OCI-LY7 (cell line): ENCODE data around the gene AFF2. TPM values are rescaled to one million over a fixed set of nuclear protein-coding genes. Genes with fewer than 3 reads are reported as not detected.

Experiments
- BruUV-seq: library from RNA; stranded (reverse); fragments of 400-500 nt; replicated peaks from 2 replicates; lab custom pipeline; 2021; lab: Mats Ljungman, UMichigan
- CTCF ChIA-PET: fragments of 300-600 bp; sonication (Branson Sonifier 250); formaldehyde crosslinking; loops from one replicate; lab custom pipeline; 2022; ENCODE audit warnings: antibody characterized with exemption; ENCODE audit not compliant: unreplicated experiment; lab: Charles Lee
- POLR2A ChIA-PET: fragments of 300-600 bp; sonication (Branson Sonifier 250); formaldehyde crosslinking; loops from one replicate; lab custom pipeline; 2022; ENCODE audit warnings: antibody characterized with exemption; lab: Charles Lee
- DNase-seq: peaks from one replicate; pipeline ENCODE4 v3.0.0-alpha.2; 2015; ENCODE audit warnings: low spot score
- H2AFZ ChIP-seq: fragments of 200-600 bp; sonication (generic), shearing (Covaris generic); 2 replicates; pipeline ENCODE4 v1.6.1; 2014; ENCODE audit warnings: mild to moderate bottlenecking, antibody characterized with exemption, low read length, moderate library complexity
- H3K27ac ChIP-seq: fragments of 200-600 bp; sonication (generic); 2 replicates; pipeline ENCODE4 v1.5.1; 2014; ENCODE audit warnings: mixed run types, low read depth, mild to moderate bottlenecking, moderate library complexity, low read length, inconsistent platforms; ENCODE audit not compliant: poor library complexity, severe bottlenecking
- H3K36me3 ChIP-seq: fragments of 200-600 bp; sonication (generic); 2 replicates; pipeline ENCODE4 v1.6.1; 2014; ENCODE audit warnings: mild to moderate bottlenecking, antibody characterized with exemption, low read length, moderate library complexity, mixed read lengths; ENCODE audit not compliant: insufficient read depth
- H3K4me1 ChIP-seq: fragments of 200-600 bp; sonication (generic); 2 replicates; pipeline ENCODE4 v1.5.1; 2014; ENCODE audit warnings: mild to moderate bottlenecking, low read length; ENCODE audit not compliant: insufficient read depth, poor library complexity, severe bottlenecking
- H3K4me2 ChIP-seq: fragments of 200-600 bp; sonication (generic); 2 replicates; pipeline ENCODE4 v1.6.1; 2014; ENCODE audit warnings: mild to moderate bottlenecking, low read length
- H3K4me3 ChIP-seq: fragments of 200-600 bp; sonication (generic); 2 replicates; pipeline ENCODE4 v1.5.1; 2014; ENCODE audit warnings: mild to moderate bottlenecking, low read depth, low read length; ENCODE audit not compliant: poor library complexity, severe bottlenecking
- H3K79me2 ChIP-seq: fragments of 200-600 bp; sonication (generic); 2 replicates; pipeline ENCODE4 v1.6.1; 2016; ENCODE audit warnings: low read depth, mild to moderate bottlenecking, low read length, moderate library complexity, mixed read lengths; ENCODE audit not compliant: insufficient read depth
- H3K9me2 ChIP-seq: fragments of 200-600 bp; sonication (generic); 2 replicates; pipeline ENCODE4 v1.6.1; 2016; ENCODE audit warnings: mild to moderate bottlenecking, low read length, mixed read lengths; ENCODE audit not compliant: insufficient read depth
- H3K9me3 ChIP-seq: fragments of 200-600 bp; sonication (generic); 2 replicates; pipeline ENCODE4 v1.6.1; 2014; ENCODE audit warnings: mild to moderate bottlenecking, mixed run types, low read length, mixed read lengths
- H4K20me1 ChIP-seq: fragments of 200-600 bp; sonication (generic); 2 replicates; pipeline ENCODE4 v1.6.1; 2014; ENCODE audit warnings: mild to moderate bottlenecking, antibody characterized with exemption, low read length, moderate library complexity, mixed read lengths; ENCODE audit not compliant: insufficient read depth
- CTCF ChIP-seq: fragments of 200-600 bp; sonication (generic); conservative IDR thresholded peaks from 2 replicates; pipeline ENCODE4 v1.5.1; 2014; ENCODE audit warnings: mild to moderate bottlenecking, antibody characterized with exemption, low read length, moderate library complexity, mixed read lengths
- EZH2phosphoT487 ChIP-seq: fragments of 200-600 bp; sonication (generic); IDR thresholded peaks from 2 replicates; pipeline ENCODE4 v1.6.1; 2018; ENCODE audit warnings: low read depth, borderline replicate concordance, mild to moderate bottlenecking, mixed run types, antibody characterized with exemption, low read length, moderate library complexity, mixed read lengths
- intact Hi-C: fragments of 100-400 bp; cut with micrococcal nuclease; formaldehyde crosslinking; loops from one replicate; pipeline ENCODE4 v1.10.0; 2022; ENCODE audit not compliant: unreplicated experiment
- total RNA-seq, 2 experiments: library from RNA; depleted of rRNA in 1 of 2; stranded (reverse); fragments of >200 nt in 1 of 2; shearing (Covaris generic) in 1 of 2; gene quantifications; 2 replicates each; pipeline ENCODE4 v1.2.3, GENCODE V29; 2014 to 2022

The AFF2 gene
- total RNA-seq, 2 experiments from 2014 or later, result 102 to 106 TPM

- no TSS peak for BruUV-seq
- peaks cover 5% of the 10 kb centered on the region for H3K4me1 ChIP-seq
- H2AFZ ChIP-seq, result no peak overlapping the region
- DNase-seq, result no peak
- no peak overlapping the region for H3K4me3 ChIP-seq
- intact Hi-C loops, result no loop called here
- no peaks in the 10 kb centered on the region; the same call in 1 of the 2 replicates for H3K36me3 ChIP-seq
- no peaks in the 10 kb centered on the region for H3K9me2 ChIP-seq
- TF ChIP-seq EZH2phosphoT487 (no peak), CTCF (no peak)
- H4K20me1 ChIP-seq, result no peaks in the 10 kb centered on the region
- H3K27ac ChIP-seq, result no peak overlapping the region
- H3K9me3 ChIP-seq, result no peaks in the 10 kb centered on the region
- H3K79me2 ChIP-seq, result no peaks in the 10 kb centered on the region
- ChIA-PET CTCF (no interaction called here), POLR2A (no interaction called here)
- H3K4me2 ChIP-seq, result no peak overlapping the region
Observed at GRCh38 chrX:148813967-148814366, 313.6 kb downstream of the AFF2 start.

- Histone ChIP-seq H3K9me3 (no peaks in the 10 kb centered on the region), H3K36me3 (no peaks in the 10 kb centered on the region; the same call in 1 of the 2 replicates), H3K79me2 (no peaks in the 10 kb centered on the region), H2AFZ (no peak overlapping the region), H4K20me1 (no peaks in the 10 kb centered on the region), H3K27ac (no peak overlapping the region), H3K9me2 (no peaks in the 10 kb centered on the region), H3K4me3 (no peak overlapping the region), H3K4me2 (no peak overlapping the region), H3K4me1 (peaks cover 5% of the 10 kb centered on the region)
- ChIA-PET POLR2A (interaction anchor here (0.6 to 1.2 kb wide), 3 partner anchors 17 to 399 kb away, joined by 3 read pairs; no protein-coding TSS in a partner anchor), CTCF (no interaction called here)
- BruUV-seq, result no TSS peak
- intact Hi-C loops, result no loop called here
- TF ChIP-seq CTCF, result no peak
- no peak for TF ChIP-seq EZH2phosphoT487
- DNase-seq, result no peak
Observed at GRCh38 chrX:148815218-148815961, 315.0 kb downstream of the AFF2 start.

- no peak overlapping the region for H2AFZ ChIP-seq
- no peaks in the 10 kb centered on the region for H3K9me2 ChIP-seq
- H3K4me2 ChIP-seq, result no peak overlapping the region
- peaks cover 6% of the 10 kb centered on the region; the same call in 1 of the 2 replicates for H3K36me3 ChIP-seq
- H3K9me3 ChIP-seq, result no peaks in the 10 kb centered on the region
- CTCF ChIA-PET, result no interaction called here
- no peak for TF ChIP-seq CTCF
- no peak for TF ChIP-seq EZH2phosphoT487
- H3K79me2 ChIP-seq, result no peaks in the 10 kb centered on the region
- POLR2A ChIA-PET, result interaction anchor here (0.6 kb wide), 1 partner anchor 157 kb away, joined by 3 read pairs; no protein-coding TSS in a partner anchor
- intact Hi-C loops, result no loop called here
- BruUV-seq, result no TSS peak
- DNase-seq, result no peak
- H4K20me1 ChIP-seq, result no peaks in the 10 kb centered on the region
- no peaks in the 10 kb centered on the region for H3K4me1 ChIP-seq
- H3K27ac ChIP-seq, result no peak overlapping the region
- H3K4me3 ChIP-seq, result no peak overlapping the region
Observed at GRCh38 chrX:148823986-148824385, 323.6 kb downstream of the AFF2 start.
